Activated CD8-positive, alpha-beta memory T cell treated with anti-CD3 and anti-CD28 coated beads for 4 hours (primary cell): ENCODE data around the gene ENTPD8.
A peak's percentile ranks its signal among the peaks of the same experiment; 100 is the strongest.
"Not testable (repeated sequence)": the region's sequence is repeated elsewhere in the genome, so short reads cannot be mapped to it uniquely, and the experiment has no call there.

ENCODE experiments used
- DNase-seq, 2 donors: peaks; one replicate each; pipeline ENCODE4 v3.0.0-alpha.2; 2020; ENCODE audit warnings: low read depth in 2 of 2

Gene ENTPD8

DNA sequence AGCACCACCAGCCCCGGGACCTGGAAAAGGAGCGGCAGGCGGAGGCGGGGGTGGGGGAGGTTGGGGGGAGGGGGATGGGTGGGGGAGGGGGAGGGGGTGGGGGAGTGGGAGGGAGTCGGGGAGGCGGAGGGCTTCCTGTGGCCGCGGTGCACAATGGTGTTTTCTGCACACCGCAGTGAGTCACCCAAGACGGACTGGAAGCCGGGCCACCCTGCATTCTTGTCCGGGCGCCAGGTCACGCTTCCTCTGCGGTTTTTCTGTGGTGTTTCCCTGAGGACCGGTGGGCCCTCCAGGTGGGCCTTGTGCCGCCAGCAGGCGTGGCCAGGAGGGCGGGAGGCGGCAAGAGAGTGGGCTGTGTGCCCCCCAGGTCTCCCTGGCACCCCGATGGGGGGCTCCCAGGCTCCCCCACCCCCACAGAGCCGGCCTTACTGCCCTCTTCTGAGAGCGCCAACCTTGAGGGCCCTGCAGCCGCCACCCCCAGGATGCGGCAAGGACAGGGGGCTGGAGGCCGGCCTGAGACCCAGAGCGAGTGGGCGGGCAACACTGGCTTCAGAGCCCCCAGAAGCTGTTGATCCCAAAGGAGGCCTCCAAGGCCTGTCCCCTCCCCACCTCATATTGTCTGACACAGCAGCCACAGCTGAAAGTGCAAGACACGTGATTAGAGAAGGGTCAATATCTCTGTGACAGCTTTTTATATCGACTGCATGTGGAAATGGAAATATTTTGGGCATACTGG lies 29.3 kb downstream of the ENTPD8 start:
- DNase-seq: no peak

- no peak for DNase-seq
These were observed 29.9 kb downstream of the ENTPD8 start for GRCh38 chr9:137411260-137411644.

- no peak for DNase-seq
These were observed 30.3 kb downstream of the ENTPD8 start for GRCh38 chr9:137410891-137411249.

- DNase-seq: not testable (repeated sequence)
These were observed 30.8 kb downstream of the ENTPD8 start for GRCh38 chr9:137410236-137410890.

DNA sequence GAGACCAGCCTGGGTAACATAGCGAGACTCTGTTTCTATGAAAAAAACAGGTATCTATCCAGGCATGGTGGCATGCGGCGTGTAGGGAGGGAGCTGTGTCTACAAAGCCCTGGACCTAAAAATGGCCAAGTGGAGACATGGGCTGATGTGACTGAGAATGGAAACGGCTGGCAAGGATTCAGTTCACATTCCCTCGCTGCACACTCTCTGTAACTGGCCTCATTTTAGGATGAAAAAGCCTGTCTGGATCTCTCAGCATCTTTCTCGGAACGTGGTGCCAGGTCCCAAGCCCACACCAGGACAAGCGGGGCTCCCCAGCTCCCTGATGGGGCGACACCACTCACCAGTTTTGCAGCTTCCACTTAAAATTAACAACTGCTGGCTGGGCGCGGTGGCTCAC lies 31.6 kb downstream of the ENTPD8 start:
- DNase-seq: no peak

DNA sequence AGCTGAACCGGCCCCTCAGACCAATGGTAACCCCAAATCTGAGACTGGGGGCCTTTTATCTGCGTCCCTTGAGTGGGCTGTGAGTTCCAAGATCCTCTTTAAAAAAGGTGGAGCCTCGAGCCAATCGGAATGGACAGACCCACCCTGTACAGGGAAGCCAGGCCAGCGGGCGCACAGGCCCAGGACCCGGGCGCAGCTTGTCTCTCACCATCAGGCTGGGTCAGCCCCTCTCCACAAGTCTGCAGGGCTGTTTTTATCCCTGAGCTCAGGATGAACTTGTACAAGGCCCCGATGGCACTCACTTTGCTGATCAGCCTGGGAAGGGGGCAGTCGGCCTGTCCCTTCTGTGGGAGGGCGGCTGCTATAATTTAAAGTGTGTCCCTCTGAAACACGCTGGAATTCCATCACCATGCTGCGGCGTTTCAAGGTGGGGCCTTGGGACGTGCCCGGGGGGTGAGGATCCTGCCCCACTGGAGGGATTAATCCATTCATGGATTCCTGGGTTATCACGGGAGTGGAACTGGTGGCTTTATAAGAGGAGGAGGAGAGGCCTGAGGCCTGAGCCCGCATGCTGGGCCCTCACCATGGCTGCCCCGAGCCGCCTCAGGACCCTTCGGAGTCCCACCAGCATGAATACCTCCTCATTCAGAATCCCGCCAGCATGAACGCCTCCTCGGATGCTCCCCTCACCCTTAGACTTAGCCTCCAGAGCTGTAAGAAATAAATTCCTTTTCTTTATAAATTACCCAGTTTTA lies 32.3 kb downstream of the ENTPD8 start:
- DNase-seq: no peak

DNA sequence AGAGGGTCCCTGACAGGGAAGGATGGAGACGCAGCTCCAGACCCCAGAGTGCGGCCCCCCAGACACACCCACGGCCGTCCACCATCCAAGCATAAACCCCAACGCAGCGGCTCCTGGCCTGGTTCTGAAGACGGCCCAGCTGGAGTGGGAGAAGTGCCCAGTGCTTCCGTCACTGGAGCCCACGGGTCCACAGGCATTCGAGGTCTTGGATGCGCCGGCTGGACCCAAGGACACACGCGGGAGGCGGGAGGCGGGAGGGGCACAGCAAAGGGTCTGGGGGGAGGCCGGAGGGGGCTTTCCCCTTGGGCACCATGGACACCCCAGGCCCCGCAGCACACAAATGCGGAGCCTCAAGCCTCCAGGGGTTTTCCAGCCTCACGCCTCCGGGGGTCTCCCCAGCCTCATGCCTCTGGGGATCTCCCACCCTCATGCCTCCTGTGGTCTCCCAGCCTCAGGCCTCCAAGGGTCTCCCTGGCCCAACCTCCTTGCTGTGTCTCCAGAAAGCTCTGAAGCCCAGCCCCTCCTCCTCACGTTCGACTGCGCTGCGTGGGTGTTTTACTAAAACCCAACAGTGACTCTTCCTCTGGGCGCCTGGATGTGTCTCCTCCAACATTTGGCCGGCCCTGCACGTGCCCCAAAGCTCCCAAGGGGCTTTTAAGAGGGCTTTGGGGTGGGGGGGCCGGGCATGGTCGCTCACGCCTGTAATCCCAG lies 33.4 kb downstream of the ENTPD8 start:
- DNase-seq: no peak

DNA sequence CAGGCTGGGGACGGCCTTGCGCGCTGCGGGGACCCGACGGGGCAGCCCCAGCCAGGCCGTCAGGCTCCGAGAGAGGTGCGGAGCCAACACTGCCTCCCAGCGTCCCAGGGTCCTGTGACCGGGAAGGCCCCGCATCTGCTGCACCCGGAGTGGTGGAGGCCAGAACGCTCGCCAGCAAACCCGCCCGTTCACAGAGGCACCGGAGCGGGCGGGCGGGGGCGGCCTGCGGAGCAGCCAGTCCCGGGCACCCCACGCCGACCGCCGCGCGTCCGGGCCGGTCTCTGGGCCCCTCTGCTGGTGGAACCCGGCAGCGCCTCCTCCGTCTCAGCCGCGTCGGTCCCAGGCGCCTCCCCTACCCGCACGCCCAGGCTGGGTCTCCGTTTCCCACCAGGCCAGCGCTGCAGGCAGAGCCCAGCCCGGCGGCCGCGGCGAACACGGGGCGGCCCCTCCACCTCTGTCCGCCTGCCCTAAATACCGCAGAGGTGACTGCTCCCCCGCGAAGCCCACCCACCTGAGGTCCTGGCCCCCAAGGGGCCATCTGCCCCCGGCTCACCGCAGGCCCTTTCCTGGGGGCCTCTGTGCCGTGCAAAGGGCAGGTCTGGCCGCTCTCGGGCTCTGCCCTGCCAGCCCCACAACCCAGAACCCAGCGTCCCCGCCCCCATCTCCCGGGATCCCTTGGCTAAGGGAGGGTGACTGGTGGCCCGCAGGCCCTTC lies 34.1 kb downstream of the ENTPD8 start:
- peak in 1 of 2 donors; percentile 35 for DNase-seq

GRCh38 chr9:137406085-137406760 lies 34.9 kb downstream of the ENTPD8 start:
- no peak for DNase-seq

DNA sequence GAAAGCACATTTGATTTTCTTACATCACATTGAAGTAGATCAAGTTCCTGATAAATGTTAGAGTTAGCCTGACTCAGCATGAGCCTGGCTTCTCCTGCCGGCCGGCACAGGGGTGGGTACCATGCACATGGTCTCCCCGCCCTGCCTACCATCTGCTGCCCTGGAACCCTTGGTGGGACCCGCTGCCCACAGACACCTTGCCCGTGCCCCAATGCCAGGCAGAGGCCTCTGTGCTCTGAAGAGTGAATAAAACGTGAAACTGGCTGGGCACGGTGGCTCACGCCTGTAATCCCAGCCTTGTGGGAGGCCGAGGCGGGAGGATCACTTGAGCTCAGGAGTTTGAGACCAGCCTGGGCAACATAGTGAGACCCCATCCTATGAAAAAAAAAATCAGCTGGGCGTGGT lies 35.5 kb downstream of the ENTPD8 start:
- no peak for DNase-seq

GRCh38 chr9:137404961-137405567 lies 36.1 kb downstream of the ENTPD8 start:
- no peak for DNase-seq

DNA sequence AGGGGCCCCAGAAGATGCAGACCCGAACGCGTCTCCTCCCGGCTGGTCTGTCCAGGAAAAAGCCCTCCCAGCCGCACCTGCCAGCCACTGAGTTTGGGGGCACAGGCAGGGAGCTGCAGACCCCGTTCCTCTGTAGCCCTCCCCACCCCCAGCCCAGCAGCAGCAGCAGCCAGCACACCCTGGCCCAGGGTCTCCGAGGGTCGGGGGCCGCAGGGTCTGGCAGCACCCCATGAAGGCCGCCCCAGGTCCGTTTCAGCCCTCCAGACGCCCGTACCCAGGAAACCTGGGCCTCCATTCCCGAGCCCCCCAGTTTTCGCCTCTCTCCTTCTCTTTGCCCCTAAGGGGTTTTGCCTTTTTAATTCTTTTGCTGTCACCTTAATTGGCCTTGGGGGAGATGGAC lies 37.9 kb downstream of the ENTPD8 start:
- DNase-seq: no peak

- no peak for DNase-seq
These were observed 38.4 kb downstream of the ENTPD8 start for GRCh38 chr9:137402746-137403145.

GRCh38 chr9:137398561-137399468 lies 42.3 kb downstream of the ENTPD8 start:
- no peak for DNase-seq

- no peak for DNase-seq
These were observed 43.3 kb downstream of the ENTPD8 start for GRCh38 chr9:137397675-137398423.

- DNase-seq: no peak
These were observed 44.4 kb downstream of the ENTPD8 start for GRCh38 chr9:137396634-137397367.

DNA sequence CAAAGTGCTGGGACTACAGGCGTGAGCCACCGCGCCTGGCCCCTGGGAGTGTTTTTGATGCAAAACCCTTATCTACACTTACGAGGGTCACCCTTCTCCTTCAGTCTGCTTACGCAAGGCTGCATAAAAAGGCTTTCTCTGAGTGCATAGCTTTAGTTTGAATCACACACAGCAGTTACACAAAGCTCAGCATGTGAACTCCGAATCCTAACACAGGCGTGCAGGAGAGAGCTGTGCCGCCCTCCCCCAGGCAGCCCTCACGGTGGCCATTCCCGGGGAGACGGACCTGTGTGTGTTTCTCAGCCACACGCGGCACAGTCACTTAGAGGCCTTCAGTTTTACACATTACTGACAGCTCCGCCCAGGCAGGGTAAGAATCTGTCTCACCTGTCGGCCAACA lies 44.9 kb downstream of the ENTPD8 start:
- DNase-seq: no peak

DNA sequence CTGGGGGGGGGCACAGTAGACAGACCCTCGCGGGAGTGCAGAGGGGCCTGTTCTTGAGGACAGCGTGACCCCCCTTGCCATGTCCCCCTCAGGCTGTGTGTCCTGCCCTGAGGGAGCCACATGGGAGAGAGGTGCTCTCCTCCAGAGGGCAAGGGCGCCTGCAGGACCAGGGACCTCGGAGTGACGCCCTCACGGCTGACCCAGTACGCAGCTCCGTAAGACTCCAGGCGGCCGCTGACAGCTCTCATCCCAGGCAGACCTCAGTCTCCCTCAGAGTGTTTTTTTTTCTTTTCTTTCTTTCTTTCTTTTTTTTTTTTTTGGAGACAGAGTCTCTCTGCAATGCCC lies 45.5 kb downstream of the ENTPD8 start:
- no peak for DNase-seq
